ENCODE measurements around the gene SLC17A1.
"Not testable (repeated sequence)": the region's sequence is repeated elsewhere in the genome, so short reads cannot be mapped to it uniquely, and the experiment has no call there.

SLC17A1 gene

GRCh38 chr6:25756382-25757363, 75.2 kb downstream of the SLC17A1 start:
- no peak for DNase-seq

GRCh38 chr6:25755483-25755882, 76.4 kb downstream of the SLC17A1 start:
- DNase-seq = no peak

GRCh38 chr6:25754535-25754934, 77.3 kb downstream of the SLC17A1 start, which contains the start of gene SLC17A4:
SLC17A4 (plus strand) TSS chr6:25754742; CDS start chr6:25761963, 7,221 bp downstream.
- DNase-seq = no peak

- DNase-seq = no peak
Measured at GRCh38 chr6:25753079-25753478, 78.8 kb downstream of the SLC17A1 start.

GRCh38 chr6:25750906-25751305, 80.9 kb downstream of the SLC17A1 start:
- no peak for DNase-seq

GRCh38 chr6:25749837-25750236, 82.0 kb downstream of the SLC17A1 start:
- no peak for DNase-seq

- DNase-seq = not testable (repeated sequence)
Measured at GRCh38 chr6:25748601-25749517, 83.0 kb downstream of the SLC17A1 start.

GRCh38 chr6:25748049-25748448, 83.8 kb downstream of the SLC17A1 start:
- no peak for DNase-seq

GRCh38 chr6:25747477-25747876, 84.4 kb downstream of the SLC17A1 start:
- DNase-seq = no peak

- DNase-seq = no peak
Measured at GRCh38 chr6:25746968-25747367, 84.9 kb downstream of the SLC17A1 start.

GRCh38 chr6:25745836-25746235, 86.0 kb downstream of the SLC17A1 start:
- no peak for DNase-seq

- DNase-seq = no peak
Measured at GRCh38 chr6:25743868-25744267, 88.0 kb downstream of the SLC17A1 start.

GRCh38 chr6:25735261-25735660, 96.6 kb downstream of the SLC17A1 start:
- no peak for DNase-seq

Data from activated naive CD4-positive, alpha-beta T cell treated with anti-CD3 and anti-CD28 coated beads, Interleukin-2, amount 50 U/mL, for 16 hours (primary cell).